SKM-1 treated with dmso at 0.1 percent for 144 hours (cell line): Measurements from ENCODE around the gene STAT4.

Experiments used
- DNase-seq: peaks from one replicate; lab custom pipeline; 2025; ENCODE audit not compliant: unreplicated experiment; lab: John Stamatoyannopoulos, UW

STAT4 gene

GRCh38 chr2:191018048-191018447 lies 132.7 kb downstream of the STAT4 start:
- DNase-seq = no peak

- no peak for DNase-seq
Measured at GRCh38 chr2:191015831-191016230, 135.0 kb downstream of the STAT4 start.

- no peak for DNase-seq
Measured at GRCh38 chr2:191015239-191015638, 135.6 kb downstream of the STAT4 start.

- DNase-seq = no peak
Measured at GRCh38 chr2:191014653-191015020, 136.2 kb downstream of the STAT4 start.

GRCh38 chr2:191013932-191014652 lies 136.7 kb downstream of the STAT4 start, which contains the start of gene STAT1:
STAT1 (minus strand) TSS chr2:191014171; CDS start chr2:191010003, 4,168 bp downstream.
- peak; percentile 83 for DNase-seq

GRCh38 chr2:191013682-191013931 lies 137.2 kb downstream of the STAT4 start:
- no peak for DNase-seq

- peak; percentile 15 for DNase-seq
Measured at GRCh38 chr2:191012845-191013681, 137.7 kb downstream of the STAT4 start.

- no peak for DNase-seq
Measured at GRCh38 chr2:191012346-191012745, 138.4 kb downstream of the STAT4 start.

GRCh38 chr2:191010887-191011885 lies 139.6 kb downstream of the STAT4 start:
- no peak for DNase-seq

- no peak for DNase-seq
Measured at GRCh38 chr2:191009541-191010374, 141.0 kb downstream of the STAT4 start.

- DNase-seq = no peak
Measured at GRCh38 chr2:191008286-191008685, 142.5 kb downstream of the STAT4 start.

- no peak for DNase-seq
Measured at GRCh38 chr2:191006997-191007783, 143.6 kb downstream of the STAT4 start.

GRCh38 chr2:191006297-191006696 lies 144.5 kb downstream of the STAT4 start:
- no peak for DNase-seq

GRCh38 chr2:191003405-191004309 lies 147.1 kb downstream of the STAT4 start:
- DNase-seq = no peak

GRCh38 chr2:191001624-191002023 lies 149.2 kb downstream of the STAT4 start:
- no peak for DNase-seq

GRCh38 chr2:191001032-191001431 lies 149.8 kb downstream of the STAT4 start:
- no peak for DNase-seq

GRCh38 chr2:190999949-191000665 lies 150.7 kb downstream of the STAT4 start:
- no peak for DNase-seq

- DNase-seq = no peak
Measured at GRCh38 chr2:190999058-190999457, 151.7 kb downstream of the STAT4 start.
